ENCODE measurements around the gene RCL1.

Gene RCL1

GRCh38 chr9:4799775-4800174 is 7.0 kb downstream of the RCL1 start:
- Histone ChIP-seq H3K9me3 (ENCODE audit: control insufficient read depth, insufficient read depth, low read length) (no peaks in the 10 kb centered on the region), H3K9ac (ENCODE audit: low read depth, low read length) (no peak overlapping the region), H3K27me3 (ENCODE audit: control insufficient read depth, insufficient read depth, low read length) (no peaks in the 10 kb centered on the region), H3K4me1 (ENCODE audit: control insufficient read depth, insufficient read depth, low read length) (peaks cover 19% of the 10 kb centered on the region), H3K36me3 (ENCODE audit: control insufficient read depth, insufficient read depth, low read length) (no peaks in the 10 kb centered on the region), H3K4me3 (ENCODE audit: low read depth, low read length) (no peak overlapping the region)

GRCh38 chr9:4801156-4801555 is 8.4 kb downstream of the RCL1 start:
- H3K4me3 ChIP-seq (ENCODE audit: low read depth, low read length) = no peak overlapping the region
- no peaks in the 10 kb centered on the region for H3K36me3 ChIP-seq (ENCODE audit: control insufficient read depth, insufficient read depth, low read length)
- H3K4me1 ChIP-seq (ENCODE audit: control insufficient read depth, insufficient read depth, low read length) = peaks cover 19% of the 10 kb centered on the region
- no peaks in the 10 kb centered on the region for H3K9me3 ChIP-seq (ENCODE audit: control insufficient read depth, insufficient read depth, low read length)
- H3K27me3 ChIP-seq (ENCODE audit: control insufficient read depth, insufficient read depth, low read length) = no peaks in the 10 kb centered on the region
- H3K9ac ChIP-seq (ENCODE audit: low read depth, low read length) = no peak overlapping the region

GRCh38 chr9:4803670-4804530 is 11.2 kb downstream of the RCL1 start:
- no peak overlapping the region for H3K9ac ChIP-seq (ENCODE audit: low read depth, low read length)
- H3K27me3 ChIP-seq (ENCODE audit: control insufficient read depth, insufficient read depth, low read length) = no peaks in the 10 kb centered on the region
- no peaks in the 10 kb centered on the region for H3K9me3 ChIP-seq (ENCODE audit: control insufficient read depth, insufficient read depth, low read length)
- no peak overlapping the region for H3K4me3 ChIP-seq (ENCODE audit: low read depth, low read length)
- H3K4me1 ChIP-seq (ENCODE audit: control insufficient read depth, insufficient read depth, low read length) = peaks cover 6% of the 10 kb centered on the region
- H3K36me3 ChIP-seq (ENCODE audit: control insufficient read depth, insufficient read depth, low read length) = no peaks in the 10 kb centered on the region

- Histone ChIP-seq H3K9ac (ENCODE audit: low read depth, low read length) (no peak overlapping the region), H3K36me3 (ENCODE audit: control insufficient read depth, insufficient read depth, low read length) (no peaks in the 10 kb centered on the region), H3K4me3 (ENCODE audit: low read depth, low read length) (no peak overlapping the region), H3K27me3 (ENCODE audit: control insufficient read depth, insufficient read depth, low read length) (no peaks in the 10 kb centered on the region), H3K9me3 (ENCODE audit: control insufficient read depth, insufficient read depth, low read length) (no peaks in the 10 kb centered on the region), H3K4me1 (ENCODE audit: control insufficient read depth, insufficient read depth, low read length) (peaks cover 3% of the 10 kb centered on the region)
Observed at GRCh38 chr9:4804531-4805016, 11.8 kb downstream of the RCL1 start.

GRCh38 chr9:4805191-4805918 is 12.6 kb downstream of the RCL1 start:
- Histone ChIP-seq H3K36me3 (ENCODE audit: control insufficient read depth, insufficient read depth, low read length) (no peaks in the 10 kb centered on the region), H3K4me3 (ENCODE audit: low read depth, low read length) (no peak overlapping the region), H3K9me3 (ENCODE audit: control insufficient read depth, insufficient read depth, low read length) (no peaks in the 10 kb centered on the region), H3K4me1 (ENCODE audit: control insufficient read depth, insufficient read depth, low read length) (peaks cover 3% of the 10 kb centered on the region), H3K9ac (ENCODE audit: low read depth, low read length) (no peak overlapping the region), H3K27me3 (ENCODE audit: control insufficient read depth, insufficient read depth, low read length) (no peaks in the 10 kb centered on the region)

- Histone ChIP-seq H3K36me3 (ENCODE audit: control insufficient read depth, insufficient read depth, low read length) (no peaks in the 10 kb centered on the region), H3K9me3 (ENCODE audit: control insufficient read depth, insufficient read depth, low read length) (no peaks in the 10 kb centered on the region), H3K27me3 (ENCODE audit: control insufficient read depth, insufficient read depth, low read length) (no peaks in the 10 kb centered on the region), H3K4me1 (ENCODE audit: control insufficient read depth, insufficient read depth, low read length) (no peaks in the 10 kb centered on the region), H3K4me3 (ENCODE audit: low read depth, low read length) (no peak overlapping the region), H3K9ac (ENCODE audit: low read depth, low read length) (no peak overlapping the region)
Observed at GRCh38 chr9:4810565-4810964, 17.8 kb downstream of the RCL1 start.

GRCh38 chr9:4811824-4812223 is 19.1 kb downstream of the RCL1 start:
- Histone ChIP-seq H3K9me3 (ENCODE audit: control insufficient read depth, insufficient read depth, low read length) (no peaks in the 10 kb centered on the region), H3K36me3 (ENCODE audit: control insufficient read depth, insufficient read depth, low read length) (no peaks in the 10 kb centered on the region), H3K4me3 (ENCODE audit: low read depth, low read length) (no peak overlapping the region), H3K27me3 (ENCODE audit: control insufficient read depth, insufficient read depth, low read length) (no peaks in the 10 kb centered on the region), H3K4me1 (ENCODE audit: control insufficient read depth, insufficient read depth, low read length) (no peaks in the 10 kb centered on the region), H3K9ac (ENCODE audit: low read depth, low read length) (no peak overlapping the region)

- Histone ChIP-seq H3K36me3 (ENCODE audit: control insufficient read depth, insufficient read depth, low read length) (no peaks in the 10 kb centered on the region), H3K27me3 (ENCODE audit: control insufficient read depth, insufficient read depth, low read length) (no peaks in the 10 kb centered on the region), H3K9me3 (ENCODE audit: control insufficient read depth, insufficient read depth, low read length) (no peaks in the 10 kb centered on the region), H3K9ac (ENCODE audit: low read depth, low read length) (no peak overlapping the region), H3K4me3 (ENCODE audit: low read depth, low read length) (no peak overlapping the region), H3K4me1 (ENCODE audit: control insufficient read depth, insufficient read depth, low read length) (no peaks in the 10 kb centered on the region)
Observed at GRCh38 chr9:4812858-4813257, 20.1 kb downstream of the RCL1 start.

GRCh38 chr9:4814913-4815312 is 22.2 kb downstream of the RCL1 start:
- no peaks in the 10 kb centered on the region for H3K36me3 ChIP-seq (ENCODE audit: control insufficient read depth, insufficient read depth, low read length)
- H3K27me3 ChIP-seq (ENCODE audit: control insufficient read depth, insufficient read depth, low read length) = no peaks in the 10 kb centered on the region
- no peaks in the 10 kb centered on the region for H3K4me1 ChIP-seq (ENCODE audit: control insufficient read depth, insufficient read depth, low read length)
- no peak overlapping the region for H3K4me3 ChIP-seq (ENCODE audit: low read depth, low read length)
- no peak overlapping the region for H3K9ac ChIP-seq (ENCODE audit: low read depth, low read length)
- H3K9me3 ChIP-seq (ENCODE audit: control insufficient read depth, insufficient read depth, low read length) = no peaks in the 10 kb centered on the region

- Histone ChIP-seq H3K9ac (ENCODE audit: low read depth, low read length) (no peak overlapping the region), H3K36me3 (ENCODE audit: control insufficient read depth, insufficient read depth, low read length) (no peaks in the 10 kb centered on the region), H3K27me3 (ENCODE audit: control insufficient read depth, insufficient read depth, low read length) (no peaks in the 10 kb centered on the region), H3K4me1 (ENCODE audit: control insufficient read depth, insufficient read depth, low read length) (no peaks in the 10 kb centered on the region), H3K4me3 (ENCODE audit: low read depth, low read length) (no peak overlapping the region), H3K9me3 (ENCODE audit: control insufficient read depth, insufficient read depth, low read length) (no peaks in the 10 kb centered on the region)
Observed at GRCh38 chr9:4815381-4815956, 22.7 kb downstream of the RCL1 start.

GRCh38 chr9:4820168-4820567 is 27.4 kb downstream of the RCL1 start:
- H3K4me1 ChIP-seq (ENCODE audit: control insufficient read depth, insufficient read depth, low read length) = no peaks in the 10 kb centered on the region
- no peaks in the 10 kb centered on the region for H3K27me3 ChIP-seq (ENCODE audit: control insufficient read depth, insufficient read depth, low read length)
- no peak overlapping the region for H3K4me3 ChIP-seq (ENCODE audit: low read depth, low read length)
- H3K9me3 ChIP-seq (ENCODE audit: control insufficient read depth, insufficient read depth, low read length) = no peaks in the 10 kb centered on the region
- no peaks in the 10 kb centered on the region for H3K36me3 ChIP-seq (ENCODE audit: control insufficient read depth, insufficient read depth, low read length)
- no peak overlapping the region for H3K9ac ChIP-seq (ENCODE audit: low read depth, low read length)
